ENCODE data around the gene ADISSP.

The ADISSP gene

GRCh38 chr20:3767427-3768341, at the start of gene ADISSP:
Gene ADISSP (minus strand): TSS chr20:3767753. CDS start chr20:3760100, 7,653 bp downstream.
- peak; percentile 99 for DNase-seq (ENCODE audit: low spot score)

DNA sequence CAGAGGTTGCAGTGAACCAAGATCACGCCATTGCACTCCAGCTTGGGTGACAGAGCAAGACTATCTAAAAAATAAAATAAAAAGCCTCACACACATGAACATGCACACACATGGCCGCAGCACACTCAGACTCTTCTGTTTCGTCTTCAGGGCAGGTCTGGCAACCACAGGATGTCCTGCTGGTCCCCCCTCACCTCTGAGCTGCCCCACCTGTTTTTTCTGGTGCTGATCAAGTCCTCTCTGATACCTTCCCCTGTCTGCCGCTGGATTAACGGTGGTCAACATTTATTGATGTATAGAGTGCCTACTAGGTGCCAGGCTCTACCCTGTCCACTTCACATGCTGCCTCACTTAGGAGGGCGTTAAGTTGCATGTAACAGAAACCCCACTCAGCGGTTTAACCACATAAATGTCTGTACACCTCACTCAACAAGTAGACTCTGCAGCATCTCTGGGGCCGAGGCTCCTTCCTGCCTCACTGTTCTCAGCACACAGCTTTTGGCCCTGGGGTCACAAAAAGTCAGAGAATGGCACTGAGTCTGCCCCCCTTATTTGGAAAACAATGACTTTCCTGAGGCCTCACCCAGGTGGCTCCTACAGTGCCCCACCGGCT, 48.3 kb upstream of the ADISSP start:
- DNase-seq (ENCODE audit: low spot score): no peak

DNA sequence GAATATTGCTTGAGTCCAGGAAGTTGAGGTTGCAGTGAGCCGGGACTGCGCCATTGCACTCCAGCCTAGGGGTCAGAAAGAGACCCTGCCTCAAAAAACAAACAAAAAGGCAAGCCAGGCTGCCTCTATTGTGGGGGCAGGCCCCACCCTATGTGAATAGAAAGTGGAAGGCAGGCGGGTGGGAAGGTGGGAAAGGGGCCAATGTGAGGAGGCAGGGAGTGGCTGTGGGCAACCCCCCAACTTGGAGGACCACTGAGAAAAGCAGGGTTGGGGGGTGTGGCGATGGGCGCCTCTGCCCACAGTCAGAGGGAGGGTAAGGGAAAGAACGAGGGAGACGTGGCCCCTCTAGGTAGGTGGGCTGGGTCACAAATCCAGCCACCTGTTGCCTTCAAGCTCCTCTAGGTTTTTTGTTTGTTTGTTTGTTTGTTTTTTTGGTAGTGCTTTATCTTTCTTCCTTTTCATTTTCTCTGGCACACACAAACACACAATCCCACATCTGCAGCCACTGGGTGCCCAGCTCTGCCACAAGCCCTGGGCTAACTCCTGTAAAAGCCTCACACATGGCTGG, 47.5 kb upstream of the ADISSP start:
- no peak for DNase-seq (ENCODE audit: low spot score)

GRCh38 chr20:3813848-3814581, 46.5 kb upstream of the ADISSP start:
- no peak for DNase-seq (ENCODE audit: low spot score)

GRCh38 chr20:3812975-3813847, 45.7 kb upstream of the ADISSP start:
- DNase-seq (ENCODE audit: low spot score): no peak

DNA sequence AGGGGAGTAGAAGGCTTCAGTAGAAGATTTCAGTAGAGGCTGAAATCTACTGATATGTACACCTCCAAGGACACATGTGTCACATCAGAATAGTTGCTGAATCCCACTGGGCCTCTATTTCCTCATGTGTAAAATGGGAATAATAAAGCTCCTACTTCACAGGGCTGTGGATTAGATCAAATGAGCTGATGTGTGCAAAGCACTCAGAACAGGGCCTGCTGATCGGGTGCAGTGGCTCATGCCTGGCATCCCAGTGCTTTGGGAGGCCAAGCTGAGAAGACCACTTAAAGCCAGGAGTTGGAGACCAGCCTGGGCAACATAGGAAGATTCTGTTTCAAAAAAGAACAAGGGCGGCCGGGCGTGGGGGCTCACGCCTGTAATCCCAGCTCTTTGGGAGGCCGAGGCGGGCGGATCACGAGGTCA, 44.7 kb upstream of the ADISSP start:
- no peak for DNase-seq (ENCODE audit: low spot score)

DNA sequence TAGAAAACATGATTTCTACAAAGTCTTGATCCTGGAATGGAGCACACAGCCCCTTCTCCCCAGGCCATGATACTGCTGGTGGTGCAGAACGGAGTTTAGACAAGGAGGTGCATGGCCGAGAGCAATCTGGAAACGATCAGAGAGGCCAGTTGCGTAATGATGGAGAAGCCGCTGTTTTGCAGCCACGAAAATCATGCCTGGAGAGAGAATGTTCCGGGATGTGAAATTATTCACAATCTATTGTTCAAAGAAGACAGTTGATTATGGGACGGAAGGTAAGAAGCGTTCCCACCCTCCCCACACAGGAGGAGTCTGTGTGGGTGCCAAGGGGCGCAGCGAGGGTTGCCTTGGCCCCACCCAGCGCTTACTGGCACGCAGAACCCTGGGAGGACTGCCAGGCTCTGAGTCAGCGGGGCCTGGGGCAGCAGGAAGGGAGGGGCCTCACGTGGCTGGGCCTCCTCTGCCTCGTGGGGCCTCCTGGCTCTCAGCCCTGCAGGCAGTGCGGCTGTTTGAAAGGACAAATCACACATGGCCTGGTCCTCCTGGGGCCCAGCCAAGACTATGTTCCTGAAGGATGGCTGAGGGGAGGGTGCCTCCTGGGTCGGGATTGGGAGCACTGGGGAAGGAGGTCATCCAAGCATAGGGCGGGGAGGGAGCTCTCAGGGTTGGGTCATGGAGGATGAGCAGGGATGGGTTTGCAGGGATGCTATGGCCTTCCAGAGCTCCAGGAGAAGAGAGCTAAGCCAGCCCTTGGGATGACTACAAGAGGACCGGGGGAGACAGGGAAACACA, 44.1 kb upstream of the ADISSP start:
- DNase-seq (ENCODE audit: low spot score): peak; percentile 99

DNA sequence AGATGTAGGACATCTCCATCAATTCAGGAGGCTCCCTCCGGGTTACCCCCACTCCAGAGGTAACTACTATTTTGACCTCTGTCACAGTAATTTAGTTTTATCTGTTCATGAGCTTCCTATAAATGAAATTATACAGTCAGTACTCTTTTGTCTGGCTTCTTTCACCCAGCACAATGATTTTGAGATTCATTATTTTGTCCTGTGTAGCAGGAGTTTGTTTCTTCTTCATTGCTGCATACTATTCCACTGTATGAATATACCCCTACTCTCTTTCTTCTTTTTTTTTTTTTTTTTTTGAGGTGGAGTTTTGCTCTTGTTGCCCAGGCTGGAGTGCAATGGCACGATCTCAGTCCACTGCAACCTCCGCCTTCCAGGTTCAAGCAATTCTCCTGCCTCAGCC, 41.0 kb upstream of the ADISSP start:
- no peak for DNase-seq (ENCODE audit: low spot score)

DNA sequence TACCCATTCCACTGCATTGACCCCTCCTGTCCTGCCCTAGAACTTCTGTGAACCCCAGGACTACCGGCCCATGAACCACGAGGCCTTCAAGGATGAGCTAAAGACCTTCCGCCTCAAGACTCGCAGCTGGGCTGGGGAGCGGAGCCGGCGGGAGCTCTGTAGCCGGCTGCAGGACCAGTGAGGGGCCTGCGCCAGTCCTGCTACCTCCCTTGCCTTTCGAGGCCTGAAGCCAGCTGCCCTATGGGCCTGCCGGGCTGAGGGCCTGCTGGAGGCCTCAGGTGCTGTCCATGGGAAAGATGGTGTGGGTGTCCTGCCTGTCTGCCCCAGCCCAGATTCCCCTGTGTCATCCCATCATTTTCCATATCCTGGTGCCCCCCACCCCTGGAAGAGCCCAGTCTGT, 37.2 kb upstream of the ADISSP start:
- no peak for DNase-seq (ENCODE audit: low spot score)

- DNase-seq (ENCODE audit: low spot score): no peak
Observed at GRCh38 chr20:3804254-3804751, 36.8 kb upstream of the ADISSP start.

- DNase-seq (ENCODE audit: low spot score): no peak
Observed at GRCh38 chr20:3803854-3804253, 36.3 kb upstream of the ADISSP start.

GRCh38 chr20:3803289-3803688, 35.7 kb upstream of the ADISSP start:
- no peak for DNase-seq (ENCODE audit: low spot score)

- DNase-seq (ENCODE audit: low spot score): no peak
Observed at GRCh38 chr20:3802524-3803239, 35.1 kb upstream of the ADISSP start.

GRCh38 chr20:3801846-3802245, 34.3 kb upstream of the ADISSP start:
- DNase-seq (ENCODE audit: low spot score): no peak

DNA sequence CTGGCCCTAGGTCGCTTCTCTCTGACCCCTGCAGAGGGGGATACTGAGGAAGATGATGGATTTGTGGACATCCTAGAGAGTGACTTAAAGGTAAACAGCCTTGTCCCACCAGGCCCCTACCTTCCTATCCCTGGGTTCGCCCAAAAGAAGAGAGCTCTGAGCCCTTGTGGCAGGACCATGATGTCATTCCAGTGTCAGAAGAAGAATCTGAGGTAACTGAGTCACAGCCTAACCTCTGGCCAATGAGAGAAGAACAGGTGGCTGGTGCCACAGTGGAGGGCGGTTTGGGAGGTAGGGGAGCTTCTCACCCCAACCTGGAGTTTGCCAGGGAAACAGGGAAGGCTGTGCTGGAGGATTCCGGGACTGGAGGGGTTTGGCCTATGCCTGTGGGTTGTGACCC, 33.7 kb upstream of the ADISSP start:
- no peak for DNase-seq (ENCODE audit: low spot score)

- no peak for DNase-seq (ENCODE audit: low spot score)
Observed at GRCh38 chr20:3800878-3801260, 33.3 kb upstream of the ADISSP start.

DNA sequence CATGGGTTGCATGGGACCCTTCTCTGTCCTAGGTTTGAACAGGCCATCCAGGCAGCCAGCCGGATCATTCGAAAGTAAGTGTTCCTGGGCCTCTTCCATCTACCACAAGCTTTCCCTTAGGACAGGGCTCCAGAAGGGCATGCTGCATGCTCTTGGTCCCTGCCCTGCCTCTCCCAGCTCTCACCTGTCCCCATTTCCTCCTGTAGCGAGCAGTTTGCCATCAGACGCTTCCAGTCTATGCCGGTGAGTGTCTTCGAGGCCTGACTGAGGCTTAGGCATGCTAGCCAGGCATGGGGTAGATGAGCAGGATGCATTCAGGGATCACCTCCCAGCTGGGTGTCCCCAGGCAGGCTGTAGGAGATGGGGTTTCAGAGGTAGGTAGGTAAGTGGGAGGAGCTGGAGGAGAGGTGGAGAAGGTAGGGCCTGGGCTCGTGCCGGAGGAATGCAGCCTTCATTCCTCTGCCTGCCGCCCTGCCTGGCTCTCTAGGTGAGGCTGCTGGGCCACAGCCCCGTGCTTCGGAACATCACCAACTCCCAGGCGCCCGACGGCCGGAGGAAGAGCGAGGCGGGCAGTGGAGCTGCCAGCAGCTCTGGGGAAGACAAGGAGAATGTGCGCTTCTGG, 32.8 kb upstream of the ADISSP start:
- no peak for DNase-seq (ENCODE audit: low spot score)

DNA sequence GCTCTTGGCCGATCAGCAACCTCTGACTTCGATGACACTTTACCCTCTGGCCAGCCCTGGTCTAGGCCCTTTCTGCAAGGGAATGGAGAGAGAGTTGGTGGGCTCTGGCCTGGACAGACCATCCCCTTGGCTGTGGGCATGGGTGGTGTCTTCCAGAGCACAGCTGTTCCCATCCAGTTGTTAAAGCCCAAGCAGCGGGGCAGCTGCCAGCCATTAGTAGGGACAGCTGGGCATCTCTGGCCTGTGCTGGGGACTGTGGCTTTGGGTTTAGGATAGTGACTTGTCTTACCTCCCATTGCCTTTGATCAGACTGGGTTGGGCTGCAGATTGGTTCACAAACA, 31.3 kb upstream of the ADISSP start:
- no peak for DNase-seq (ENCODE audit: low spot score)

DNA sequence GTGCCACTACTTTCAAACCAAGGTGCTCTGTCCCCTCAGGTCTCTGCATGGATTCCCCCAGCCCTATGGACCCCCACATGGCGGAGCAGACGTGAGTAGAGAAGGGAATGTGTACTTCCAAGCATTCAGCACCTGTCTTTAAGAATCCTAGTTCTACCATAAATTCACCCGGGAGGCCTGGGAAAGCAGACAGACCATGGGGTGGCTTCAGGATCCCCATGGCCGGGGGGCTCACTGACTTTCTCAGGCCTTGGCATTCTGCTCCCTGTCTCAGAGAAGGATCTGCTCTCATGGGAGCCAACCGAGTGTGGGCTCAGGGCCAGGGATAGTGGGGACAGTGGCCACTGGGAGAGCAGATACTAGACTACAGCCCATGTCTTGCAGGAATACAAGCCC, 30.8 kb upstream of the ADISSP start:
- no peak for DNase-seq (ENCODE audit: low spot score)

Data from left forelimb (tissue), 1 donor.